GM10266 (cell line): ENCODE results near the gene VAV2.

Source experiments
- DNase-seq: peaks from one replicate; pipeline ENCODE4 v3.0.0; 2012; ENCODE audit errors: extremely low spot score
- CTCF ChIP-seq: IDR thresholded peaks from 2 replicates; pipeline ENCODE4 v1.5.1; 2012; ENCODE audit warnings: mild to moderate bottlenecking, low read depth; ENCODE audit not compliant: control insufficient read depth, insufficient read depth; ENCODE audit errors: missing control alignments

VAV2 gene

GRCh38 chr9:133930682-133931485 lies 61.2 kb downstream of the VAV2 start:
- no peak for TF ChIP-seq CTCF
- DNase-seq: no peak

DNA sequence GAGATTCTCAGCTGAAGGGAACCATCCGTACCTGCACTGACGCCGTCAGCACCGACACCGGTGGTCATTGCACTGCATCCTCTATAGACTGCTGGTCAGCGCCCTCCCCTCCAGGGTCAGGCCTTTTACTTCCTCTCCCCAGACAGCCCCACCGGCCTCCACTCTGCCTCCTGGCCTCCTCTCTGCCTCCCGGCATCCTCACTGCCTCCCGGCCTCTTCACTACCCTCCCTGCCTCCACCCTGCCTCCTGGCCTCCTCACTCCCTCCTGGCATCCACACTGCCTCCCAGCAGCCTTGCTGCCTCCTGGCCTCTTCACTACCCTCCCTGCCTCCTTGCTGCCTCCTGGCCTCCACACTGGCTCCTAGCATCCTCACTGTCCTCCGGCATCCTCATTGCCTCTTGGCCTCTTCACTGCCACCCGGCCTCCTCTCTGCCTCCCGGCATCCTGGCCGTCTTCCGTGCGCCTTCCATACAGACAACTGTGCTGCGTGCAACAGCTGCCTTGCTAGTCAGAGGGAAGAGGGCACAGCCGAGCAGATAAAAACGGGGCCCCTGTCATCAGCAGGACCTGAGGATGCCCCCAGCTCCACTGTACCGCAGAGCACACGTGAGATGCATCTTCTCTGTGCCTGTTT lies 62.0 kb downstream of the VAV2 start:
- DNase-seq: no peak
- TF ChIP-seq CTCF: no peak

GRCh38 chr9:133929599-133929998 lies 62.5 kb downstream of the VAV2 start:
- no peak for TF ChIP-seq CTCF

DNA sequence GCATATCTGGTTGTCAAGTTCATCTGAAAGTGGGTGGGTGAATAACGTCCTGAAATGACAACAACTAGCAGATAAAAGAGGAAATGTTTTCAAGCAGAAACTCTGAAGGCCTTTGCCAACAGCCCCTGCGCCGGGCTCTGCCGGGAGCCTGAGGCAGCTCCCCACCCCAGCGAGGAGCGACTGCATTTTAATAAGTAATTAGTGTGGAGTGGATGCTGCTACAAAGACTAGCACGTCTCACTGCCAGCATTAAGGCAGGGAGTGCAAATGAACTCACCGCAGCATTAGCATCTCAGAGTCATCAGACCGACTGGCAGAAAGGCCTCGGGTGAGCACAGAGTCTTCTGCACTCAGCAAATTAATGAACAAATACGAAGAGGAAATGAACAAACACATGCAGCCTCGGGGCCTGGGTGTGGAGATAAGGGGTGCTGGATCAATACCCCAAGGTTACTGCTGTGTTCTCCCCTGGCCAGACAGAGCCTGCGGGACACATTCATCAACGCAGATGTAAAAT lies 63.8 kb downstream of the VAV2 start:
- no peak for DNase-seq

More at GRCh38 chr9:133929599-133929998, 62.5 kb downstream of the VAV2 start:
- no peak for DNase-seq

DNA sequence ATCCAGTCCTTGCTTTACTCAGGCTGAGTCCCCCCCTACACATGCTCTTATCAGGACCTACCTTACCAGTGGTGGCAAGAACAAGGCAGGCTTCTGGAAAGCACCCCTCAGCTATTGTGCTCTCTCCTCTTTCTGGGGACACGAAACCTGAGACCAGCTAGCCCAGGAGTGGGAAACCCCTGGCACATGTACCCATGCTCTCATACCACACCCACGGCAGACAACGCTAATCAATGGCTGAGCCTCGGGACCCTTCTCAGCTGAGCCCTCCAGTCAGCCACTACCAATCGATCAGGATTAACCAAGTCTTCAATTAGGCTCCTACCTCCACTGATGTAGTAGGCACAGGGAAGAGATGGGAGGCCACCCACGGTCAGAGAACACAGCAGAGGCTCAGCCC lies 65.1 kb downstream of the VAV2 start:
- peak; percentile 59 for DNase-seq
- TF ChIP-seq CTCF: no peak

More for the DNA sequence above, 63.8 kb downstream of the VAV2 start:
- no peak for TF ChIP-seq CTCF

- DNase-seq: no peak
- TF ChIP-seq CTCF: no peak
Observed at GRCh38 chr9:133926165-133926856, 65.8 kb downstream of the VAV2 start.
